Measurements from ENCODE around the gene CILP2. TPM values are rescaled to one million over a fixed set of nuclear protein-coding genes. Genes with fewer than 3 reads are reported as not detected.

The CILP2 gene
- total and polyA plus RNA-seq, 9 of the 15 experiments (the other 6 are each of a cell fraction or from before 2014, with no cell fraction given), result 0.04 to 0.35 (median 0.05) TPM; not detected in 2

DNA sequence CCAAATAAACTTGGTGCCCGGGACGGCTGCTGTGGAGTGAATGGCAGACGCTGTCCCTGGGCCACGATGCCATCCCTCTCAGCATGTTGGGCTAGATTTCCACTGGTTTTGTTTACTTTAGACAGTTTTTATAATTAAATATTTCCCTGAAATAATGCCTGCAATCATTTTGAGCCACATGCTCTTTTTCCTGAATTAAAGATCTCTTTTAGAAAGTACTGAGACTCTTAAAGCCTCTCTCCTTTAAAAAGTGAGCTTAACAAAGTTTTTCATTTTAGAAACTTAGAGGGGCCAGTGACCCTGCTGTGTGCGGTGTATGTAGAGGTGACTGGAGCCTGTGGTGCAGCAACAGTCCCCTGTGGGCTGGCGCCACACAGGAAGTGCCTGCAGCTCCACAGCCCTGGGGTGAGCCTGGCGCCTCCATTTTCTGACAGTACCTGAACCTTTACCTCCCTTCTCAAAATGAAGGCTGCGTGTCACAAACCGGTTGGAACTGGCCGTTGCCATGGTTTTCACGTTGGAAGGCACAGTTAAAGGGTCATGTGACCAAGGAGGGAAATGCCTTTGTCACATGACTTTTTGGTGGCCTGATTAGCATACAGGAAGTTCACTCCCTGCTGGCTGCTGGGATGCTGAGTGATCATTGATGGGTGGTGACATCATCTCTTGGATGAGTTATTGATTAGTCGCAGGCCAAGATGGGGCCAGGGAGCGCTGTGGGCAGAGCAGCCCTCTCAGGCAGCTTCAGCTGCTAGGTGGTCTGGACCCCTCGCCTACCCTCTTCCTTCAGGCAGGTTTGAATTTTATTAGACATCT lies 49.0 kb upstream of the CILP2 start (continued):
- TF ChIP-seq, protein P1, sequence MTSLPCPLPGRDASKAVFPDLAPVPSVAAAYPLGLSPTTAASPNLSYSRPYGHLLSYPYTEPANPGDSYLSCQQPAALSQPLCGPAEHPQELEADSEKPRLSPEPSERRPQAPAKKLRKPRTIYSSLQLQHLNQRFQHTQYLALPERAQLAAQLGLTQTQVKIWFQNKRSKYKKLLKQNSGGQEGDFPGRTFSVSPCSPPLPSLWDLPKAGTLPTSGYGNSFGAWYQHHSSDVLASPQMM (CRISPR knock-in tag; IDR thresholded peaks at IDR 0.05), result no peak
- TF ChIP-seq BRF1 (IDR thresholded peaks at IDR 0.05; ENCODE audit: borderline replicate concordance, extremely low read depth, insufficient read length), result no peak
- TF ChIP-seq HNRNPK (IDR thresholded peaks at IDR 0.05; ENCODE audit: low read depth, low read length, poor library complexity, severe bottlenecking), result no peak
- TF ChIP-seq ZFP36 (IDR thresholded peaks at IDR 0.05; ENCODE audit: low read depth, low read length, partially characterized antibody), result no peak
- TF ChIP-seq, protein P2, sequence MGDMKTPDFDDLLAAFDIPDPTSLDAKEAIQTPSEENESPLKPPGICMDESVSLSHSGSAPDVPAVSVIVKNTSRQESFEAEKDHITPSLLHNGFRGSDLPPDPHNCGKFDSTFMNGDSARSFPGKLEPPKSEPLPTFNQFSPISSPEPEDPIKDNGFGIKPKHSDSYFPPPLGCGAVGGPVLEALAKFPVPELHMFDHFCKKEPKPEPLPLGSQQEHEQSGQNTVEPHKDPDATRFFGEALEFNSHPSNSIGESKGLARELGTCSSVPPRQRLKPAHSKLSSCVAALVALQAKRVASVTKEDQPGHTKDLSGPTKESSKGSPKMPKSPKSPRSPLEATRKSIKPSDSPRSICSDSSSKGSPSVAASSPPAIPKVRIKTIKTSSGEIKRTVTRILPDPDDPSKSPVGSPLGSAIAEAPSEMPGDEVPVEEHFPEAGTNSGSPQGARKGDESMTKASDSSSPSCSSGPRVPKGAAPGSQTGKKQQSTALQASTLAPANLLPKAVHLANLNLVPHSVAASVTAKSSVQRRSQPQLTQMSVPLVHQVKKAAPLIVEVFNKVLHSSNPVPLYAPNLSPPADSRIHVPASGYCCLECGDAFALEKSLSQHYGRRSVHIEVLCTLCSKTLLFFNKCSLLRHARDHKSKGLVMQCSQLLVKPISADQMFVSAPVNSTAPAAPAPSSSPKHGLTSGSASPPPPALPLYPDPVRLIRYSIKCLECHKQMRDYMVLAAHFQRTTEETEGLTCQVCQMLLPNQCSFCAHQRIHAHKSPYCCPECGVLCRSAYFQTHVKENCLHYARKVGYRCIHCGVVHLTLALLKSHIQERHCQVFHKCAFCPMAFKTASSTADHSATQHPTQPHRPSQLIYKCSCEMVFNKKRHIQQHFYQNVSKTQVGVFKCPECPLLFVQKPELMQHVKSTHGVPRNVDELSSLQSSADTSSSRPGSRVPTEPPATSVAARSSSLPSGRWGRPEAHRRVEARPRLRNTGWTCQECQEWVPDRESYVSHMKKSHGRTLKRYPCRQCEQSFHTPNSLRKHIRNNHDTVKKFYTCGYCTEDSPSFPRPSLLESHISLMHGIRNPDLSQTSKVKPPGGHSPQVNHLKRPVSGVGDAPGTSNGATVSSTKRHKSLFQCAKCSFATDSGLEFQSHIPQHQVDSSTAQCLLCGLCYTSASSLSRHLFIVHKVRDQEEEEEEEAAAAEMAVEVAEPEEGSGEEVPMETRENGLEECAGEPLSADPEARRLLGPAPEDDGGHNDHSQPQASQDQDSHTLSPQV (IDR thresholded peaks at IDR 0.05), result no peak; the same call in 1 of the 2 replicates
- TF ChIP-seq, protein P3, sequence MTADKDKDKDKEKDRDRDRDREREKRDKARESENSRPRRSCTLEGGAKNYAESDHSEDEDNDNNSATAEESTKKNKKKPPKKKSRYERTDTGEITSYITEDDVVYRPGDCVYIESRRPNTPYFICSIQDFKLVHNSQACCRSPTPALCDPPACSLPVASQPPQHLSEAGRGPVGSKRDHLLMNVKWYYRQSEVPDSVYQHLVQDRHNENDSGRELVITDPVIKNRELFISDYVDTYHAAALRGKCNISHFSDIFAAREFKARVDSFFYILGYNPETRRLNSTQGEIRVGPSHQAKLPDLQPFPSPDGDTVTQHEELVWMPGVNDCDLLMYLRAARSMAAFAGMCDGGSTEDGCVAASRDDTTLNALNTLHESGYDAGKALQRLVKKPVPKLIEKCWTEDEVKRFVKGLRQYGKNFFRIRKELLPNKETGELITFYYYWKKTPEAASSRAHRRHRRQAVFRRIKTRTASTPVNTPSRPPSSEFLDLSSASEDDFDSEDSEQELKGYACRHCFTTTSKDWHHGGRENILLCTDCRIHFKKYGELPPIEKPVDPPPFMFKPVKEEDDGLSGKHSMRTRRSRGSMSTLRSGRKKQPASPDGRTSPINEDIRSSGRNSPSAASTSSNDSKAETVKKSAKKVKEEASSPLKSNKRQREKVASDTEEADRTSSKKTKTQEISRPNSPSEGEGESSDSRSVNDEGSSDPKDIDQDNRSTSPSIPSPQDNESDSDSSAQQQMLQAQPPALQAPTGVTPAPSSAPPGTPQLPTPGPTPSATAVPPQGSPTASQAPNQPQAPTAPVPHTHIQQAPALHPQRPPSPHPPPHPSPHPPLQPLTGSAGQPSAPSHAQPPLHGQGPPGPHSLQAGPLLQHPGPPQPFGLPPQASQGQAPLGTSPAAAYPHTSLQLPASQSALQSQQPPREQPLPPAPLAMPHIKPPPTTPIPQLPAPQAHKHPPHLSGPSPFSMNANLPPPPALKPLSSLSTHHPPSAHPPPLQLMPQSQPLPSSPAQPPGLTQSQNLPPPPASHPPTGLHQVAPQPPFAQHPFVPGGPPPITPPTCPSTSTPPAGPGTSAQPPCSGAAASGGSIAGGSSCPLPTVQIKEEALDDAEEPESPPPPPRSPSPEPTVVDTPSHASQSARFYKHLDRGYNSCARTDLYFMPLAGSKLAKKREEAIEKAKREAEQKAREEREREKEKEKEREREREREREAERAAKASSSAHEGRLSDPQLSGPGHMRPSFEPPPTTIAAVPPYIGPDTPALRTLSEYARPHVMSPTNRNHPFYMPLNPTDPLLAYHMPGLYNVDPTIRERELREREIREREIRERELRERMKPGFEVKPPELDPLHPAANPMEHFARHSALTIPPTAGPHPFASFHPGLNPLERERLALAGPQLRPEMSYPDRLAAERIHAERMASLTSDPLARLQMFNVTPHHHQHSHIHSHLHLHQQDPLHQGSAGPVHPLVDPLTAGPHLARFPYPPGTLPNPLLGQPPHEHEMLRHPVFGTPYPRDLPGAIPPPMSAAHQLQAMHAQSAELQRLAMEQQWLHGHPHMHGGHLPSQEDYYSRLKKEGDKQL (CRISPR knock-in tag; IDR thresholded peaks at IDR 0.05; ENCODE audit: borderline replicate concordance), result no peak
- no peak for TF ChIP-seq ARID2 (IDR thresholded peaks at IDR 0.05)
- no peak for TF ChIP-seq RBM22 (IDR thresholded peaks at IDR 0.05; ENCODE audit: low read depth, low read length, poor library complexity, severe bottlenecking)
- no peak for TF ChIP-seq MTF1 (CRISPR knock-in tag; IDR thresholded peaks at IDR 0.05; ENCODE audit: borderline replicate concordance)
- TF ChIP-seq, protein P4, sequence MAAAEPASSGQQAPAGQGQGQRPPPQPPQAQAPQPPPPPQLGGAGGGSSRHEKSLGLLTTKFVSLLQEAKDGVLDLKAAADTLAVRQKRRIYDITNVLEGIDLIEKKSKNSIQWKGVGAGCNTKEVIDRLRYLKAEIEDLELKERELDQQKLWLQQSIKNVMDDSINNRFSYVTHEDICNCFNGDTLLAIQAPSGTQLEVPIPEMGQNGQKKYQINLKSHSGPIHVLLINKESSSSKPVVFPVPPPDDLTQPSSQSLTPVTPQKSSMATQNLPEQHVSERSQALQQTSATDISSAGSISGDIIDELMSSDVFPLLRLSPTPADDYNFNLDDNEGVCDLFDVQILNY (CRISPR knock-in tag; IDR thresholded peaks at IDR 0.05), result no peak
- TF ChIP-seq KHSRP (IDR thresholded peaks at IDR 0.05), result no peak
- TF ChIP-seq TEAD2 (tag; IDR thresholded peaks at IDR 0.05), result no peak; the same call in 1 of the 2 replicates
- TF ChIP-seq MEIS2 (IDR thresholded peaks at IDR 0.05; ENCODE audit: partially characterized antibody), result peak; percentile 95
- TF ChIP-seq, protein P5, sequence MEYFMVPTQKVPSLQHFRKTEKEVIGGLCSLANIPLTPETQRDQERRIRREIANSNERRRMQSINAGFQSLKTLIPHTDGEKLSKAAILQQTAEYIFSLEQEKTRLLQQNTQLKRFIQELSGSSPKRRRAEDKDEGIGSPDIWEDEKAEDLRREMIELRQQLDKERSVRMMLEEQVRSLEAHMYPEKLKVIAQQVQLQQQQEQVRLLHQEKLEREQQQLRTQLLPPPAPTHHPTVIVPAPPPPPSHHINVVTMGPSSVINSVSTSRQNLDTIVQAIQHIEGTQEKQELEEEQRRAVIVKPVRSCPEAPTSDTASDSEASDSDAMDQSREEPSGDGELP (CRISPR knock-in tag; IDR thresholded peaks at IDR 0.05; ENCODE audit: borderline replicate concordance), result peak; percentile 53; the same call in 1 of the 2 replicates

Measured in K562 (cell line).